GM12878 (cell line): ENCODE results near the gene ETS1. TPM values are rescaled to one million over a fixed set of nuclear protein-coding genes. Genes with fewer than 3 reads are reported as not detected.
A peak's percentile ranks its signal among the peaks of the same experiment; 100 is the strongest.

ENCODE experiments used
- ASH2L ChIP-seq: fragments of 300-600, 200-600 bp; sonication (generic); IDR thresholded peaks from 2 replicates; pipeline ENCODE4 v1.6.1; 2017; ENCODE audit warnings: low read depth, mild to moderate bottlenecking, borderline replicate concordance
- BCL11A ChIP-seq: IDR thresholded peaks from 2 replicates; pipeline ENCODE4 v1.6.1; 2011; ENCODE audit warnings: low read depth, low read length
- CBX3 ChIP-seq: fragments of 200-600 bp; sonication (generic); IDR thresholded peaks from 2 replicates; pipeline ENCODE4 v1.6.1; 2016; ENCODE audit warnings: low read depth, borderline replicate concordance
- DPF2 ChIP-seq: fragments of 450-650 bp; IDR thresholded peaks from 2 replicates; pipeline ENCODE4 v1.6.1; 2017; ENCODE audit warnings: mild to moderate bottlenecking
- EZH2 ChIP-seq: IDR thresholded peaks from 2 replicates; pipeline ENCODE4 v1.6.1; 2012; ENCODE audit warnings: low read depth, mild to moderate bottlenecking, control low read depth, inconsistent platforms, low read length, borderline replicate concordance; ENCODE audit not compliant: control insufficient read depth
- NBN ChIP-seq: fragments of 450-650 bp; IDR thresholded peaks from 2 replicates; pipeline ENCODE4 v1.6.1; 2016
- POU2F2 ChIP-seq: IDR thresholded peaks from 3 replicates; pipeline ENCODE4 v1.6.1; 2011; ENCODE audit warnings: low read depth, mild to moderate bottlenecking, low read length, borderline replicate concordance
- RB1 ChIP-seq: fragments of 450-650 bp; formaldehyde crosslinking; IDR thresholded peaks from 2 replicates; pipeline ENCODE4 v1.6.1; 2017; ENCODE audit warnings: mild to moderate bottlenecking, borderline replicate concordance
- SIX5 ChIP-seq: IDR thresholded peaks from 2 replicates; pipeline ENCODE4 v1.6.1; 2011; ENCODE audit warnings: mild to moderate bottlenecking, low read depth, low read length, moderate library complexity; ENCODE audit not compliant: severe bottlenecking
- SUPT20H ChIP-seq: IDR thresholded peaks from 2 replicates; pipeline ENCODE4 v1.6.1; 2011; ENCODE audit warnings: low read depth, mild to moderate bottlenecking, low read length, moderate library complexity, borderline replicate concordance; ENCODE audit not compliant: control insufficient read depth
- YY1 ChIP-seq: IDR thresholded peaks from 2 replicates; pipeline ENCODE4 v1.6.1; 2011; ENCODE audit warnings: low read depth, mild to moderate bottlenecking, low read length
- ZNF217 ChIP-seq: fragments of 450-650 bp; IDR thresholded peaks from 2 replicates; pipeline ENCODE4 v1.6.1; 2017; ENCODE audit warnings: antibody characterized with exemption, mild to moderate bottlenecking
- ZSCAN29 ChIP-seq: fragments of 450-650 bp; IDR thresholded peaks from 2 replicates; pipeline ENCODE4 v1.6.1; 2017; ENCODE audit warnings: mild to moderate bottlenecking, moderate library complexity
- ZZZ3 ChIP-seq: IDR thresholded peaks from 2 replicates; pipeline ENCODE4 v1.6.1; 2011; ENCODE audit warnings: low read depth; ENCODE audit not compliant: control insufficient read depth, insufficient read length
- polyA plus RNA-seq, 11 experiments: library from polyadenylated mRNA; depleted of rRNA in 4 of 11; unstranded in 6 of 11; stranded (reverse) in 5 of 11; fragments of >200 nt; fragmentation: Nextera tagmentation in 4 of 11; fragmentation: Illumina TruSeq in 1 of 11; extraction: Ambion mirVana in 4 of 11; extraction: Trizol in 1 of 11; gene quantifications; 1 replicate in 1 of 11; 2 replicates in 10 of 11; pipeline versions ENCODE4 v1.2.1 to v1.2.3, GENCODE V29; 2011 to 2016; ENCODE audit warnings: inconsistent platforms in 2 of 11, missing spikeins in 2 of 11, low read depth in 1 of 11
- total RNA-seq, 4 experiments: library from RNA; depleted of rRNA in 3 of 4; stranded (reverse); fragments of >200 nt in 3 of 4; fragmentation: Illumina TruSeq in 1 of 4; extraction: Trizol in 1 of 4; gene quantifications; 2 replicates each; pipeline versions ENCODE4 v1.2.1 to v1.2.3, GENCODE V29; 2013 to 2021
- TF ChIP-seq, protein P1 (sequence below): IDR thresholded peaks from 2 replicates; pipeline ENCODE4 v1.6.1; 2011; ENCODE audit warnings: borderline replicate concordance, low read depth, mild to moderate bottlenecking, moderate library complexity, low read length; ENCODE audit not compliant: insufficient read depth, poor library complexity, severe bottlenecking
- TF ChIP-seq, protein P2 (sequence below): fragments of 450-650 bp; formaldehyde crosslinking; IDR thresholded peaks from 2 replicates; pipeline ENCODE4 v1.4.0; 2020; ENCODE audit warnings: mild to moderate bottlenecking, moderate library complexity
- TF ChIP-seq, protein P3 (sequence below): IDR thresholded peaks from 2 replicates; pipeline ENCODE4 v1.6.1; 2012; ENCODE audit warnings: mild to moderate bottlenecking, low read depth, low read length
- TF ChIP-seq, protein P4 (sequence below): fragments of 450-650 bp; formaldehyde crosslinking; IDR thresholded peaks from 2 replicates; pipeline ENCODE4 v1.5.0; 2022; ENCODE audit warnings: mild to moderate bottlenecking, missing genetic modification characterization

ETS1 gene
- total and polyA plus RNA-seq, 10 of the 15 experiments (the other 5 are each of a cell fraction or from before 2014, with no cell fraction given), result 12.5 to 112 (median 55.5) TPM

DNA sequence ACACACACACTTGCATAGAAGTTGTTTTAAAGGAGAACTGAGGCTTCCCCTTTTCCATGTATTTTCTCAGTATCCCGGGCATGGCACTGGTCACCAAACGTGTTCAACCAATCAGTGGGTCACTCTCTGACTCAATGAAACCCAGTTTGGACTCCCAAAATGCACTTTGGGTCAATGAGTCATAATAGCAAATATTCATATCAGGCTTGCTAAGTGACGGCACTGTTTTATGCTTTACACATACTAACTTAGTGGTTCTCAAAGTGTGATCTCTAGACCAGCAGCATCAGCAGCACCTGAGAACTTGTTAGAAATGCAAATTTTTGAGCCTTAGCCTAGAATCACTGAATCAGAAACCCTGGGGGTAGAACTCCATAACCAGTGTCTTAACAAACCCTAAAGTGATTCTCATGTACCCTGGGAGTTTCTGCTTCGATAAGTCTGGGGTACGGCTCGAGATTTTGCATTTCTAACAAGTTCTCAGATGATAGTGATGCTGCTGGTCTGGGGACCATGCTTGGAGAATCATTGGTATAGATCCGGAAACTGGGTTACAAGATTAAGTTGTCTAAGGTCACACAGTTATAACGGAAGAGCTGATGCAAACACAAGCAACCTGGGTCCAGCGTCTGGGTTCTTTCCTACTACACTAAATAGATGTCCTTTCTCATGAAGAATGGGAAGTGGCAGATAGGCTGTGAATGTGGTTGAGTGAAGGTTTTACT is 35.6 kb downstream of the ETS1 start (continued):
- TF ChIP-seq, protein P1, sequence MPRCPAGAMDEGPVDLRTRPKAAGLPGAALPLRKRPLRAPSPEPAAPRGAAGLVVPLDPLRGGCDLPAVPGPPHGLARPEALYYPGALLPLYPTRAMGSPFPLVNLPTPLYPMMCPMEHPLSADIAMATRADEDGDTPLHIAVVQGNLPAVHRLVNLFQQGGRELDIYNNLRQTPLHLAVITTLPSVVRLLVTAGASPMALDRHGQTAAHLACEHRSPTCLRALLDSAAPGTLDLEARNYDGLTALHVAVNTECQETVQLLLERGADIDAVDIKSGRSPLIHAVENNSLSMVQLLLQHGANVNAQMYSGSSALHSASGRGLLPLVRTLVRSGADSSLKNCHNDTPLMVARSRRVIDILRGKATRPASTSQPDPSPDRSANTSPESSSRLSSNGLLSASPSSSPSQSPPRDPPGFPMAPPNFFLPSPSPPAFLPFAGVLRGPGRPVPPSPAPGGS, result peak; percentile 79
- TF ChIP-seq DPF2, result peak; percentile 80
- no peak for TF ChIP-seq SIX5
- TF ChIP-seq POU2F2, result peak; percentile 97
- no peak for TF ChIP-seq ZNF217
- TF ChIP-seq, protein P2, sequence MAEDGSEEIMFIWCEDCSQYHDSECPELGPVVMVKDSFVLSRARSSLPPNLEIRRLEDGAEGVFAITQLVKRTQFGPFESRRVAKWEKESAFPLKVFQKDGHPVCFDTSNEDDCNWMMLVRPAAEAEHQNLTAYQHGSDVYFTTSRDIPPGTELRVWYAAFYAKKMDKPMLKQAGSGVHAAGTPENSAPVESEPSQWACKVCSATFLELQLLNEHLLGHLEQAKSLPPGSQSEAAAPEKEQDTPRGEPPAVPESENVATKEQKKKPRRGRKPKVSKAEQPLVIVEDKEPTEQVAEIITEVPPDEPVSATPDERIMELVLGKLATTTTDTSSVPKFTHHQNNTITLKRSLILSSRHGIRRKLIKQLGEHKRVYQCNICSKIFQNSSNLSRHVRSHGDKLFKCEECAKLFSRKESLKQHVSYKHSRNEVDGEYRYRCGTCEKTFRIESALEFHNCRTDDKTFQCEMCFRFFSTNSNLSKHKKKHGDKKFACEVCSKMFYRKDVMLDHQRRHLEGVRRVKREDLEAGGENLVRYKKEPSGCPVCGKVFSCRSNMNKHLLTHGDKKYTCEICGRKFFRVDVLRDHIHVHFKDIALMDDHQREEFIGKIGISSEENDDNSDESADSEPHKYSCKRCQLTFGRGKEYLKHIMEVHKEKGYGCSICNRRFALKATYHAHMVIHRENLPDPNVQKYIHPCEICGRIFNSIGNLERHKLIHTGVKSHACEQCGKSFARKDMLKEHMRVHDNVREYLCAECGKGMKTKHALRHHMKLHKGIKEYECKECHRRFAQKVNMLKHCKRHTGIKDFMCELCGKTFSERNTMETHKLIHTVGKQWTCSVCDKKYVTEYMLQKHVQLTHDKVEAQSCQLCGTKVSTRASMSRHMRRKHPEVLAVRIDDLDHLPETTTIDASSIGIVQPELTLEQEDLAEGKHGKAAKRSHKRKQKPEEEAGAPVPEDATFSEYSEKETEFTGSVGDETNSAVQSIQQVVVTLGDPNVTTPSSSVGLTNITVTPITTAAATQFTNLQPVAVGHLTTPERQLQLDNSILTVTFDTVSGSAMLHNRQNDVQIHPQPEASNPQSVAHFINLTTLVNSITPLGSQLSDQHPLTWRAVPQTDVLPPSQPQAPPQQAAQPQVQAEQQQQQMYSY (CRISPR knock-in tag), result no peak
- TF ChIP-seq NBN, result no peak
- TF ChIP-seq ASH2L, result no peak
- no peak for TF ChIP-seq ZSCAN29
- no peak for TF ChIP-seq CBX3
- no peak for TF ChIP-seq SUPT20H
- no peak for TF ChIP-seq RB1
- no peak for TF ChIP-seq ZZZ3
- peak; percentile 65; the same call in 1 of the 2 replicates for TF ChIP-seq BCL11A
- peak; percentile 17; the same call in 1 of the 2 replicates for TF ChIP-seq YY1
- no peak for TF ChIP-seq EZH2
- TF ChIP-seq, protein P3, sequence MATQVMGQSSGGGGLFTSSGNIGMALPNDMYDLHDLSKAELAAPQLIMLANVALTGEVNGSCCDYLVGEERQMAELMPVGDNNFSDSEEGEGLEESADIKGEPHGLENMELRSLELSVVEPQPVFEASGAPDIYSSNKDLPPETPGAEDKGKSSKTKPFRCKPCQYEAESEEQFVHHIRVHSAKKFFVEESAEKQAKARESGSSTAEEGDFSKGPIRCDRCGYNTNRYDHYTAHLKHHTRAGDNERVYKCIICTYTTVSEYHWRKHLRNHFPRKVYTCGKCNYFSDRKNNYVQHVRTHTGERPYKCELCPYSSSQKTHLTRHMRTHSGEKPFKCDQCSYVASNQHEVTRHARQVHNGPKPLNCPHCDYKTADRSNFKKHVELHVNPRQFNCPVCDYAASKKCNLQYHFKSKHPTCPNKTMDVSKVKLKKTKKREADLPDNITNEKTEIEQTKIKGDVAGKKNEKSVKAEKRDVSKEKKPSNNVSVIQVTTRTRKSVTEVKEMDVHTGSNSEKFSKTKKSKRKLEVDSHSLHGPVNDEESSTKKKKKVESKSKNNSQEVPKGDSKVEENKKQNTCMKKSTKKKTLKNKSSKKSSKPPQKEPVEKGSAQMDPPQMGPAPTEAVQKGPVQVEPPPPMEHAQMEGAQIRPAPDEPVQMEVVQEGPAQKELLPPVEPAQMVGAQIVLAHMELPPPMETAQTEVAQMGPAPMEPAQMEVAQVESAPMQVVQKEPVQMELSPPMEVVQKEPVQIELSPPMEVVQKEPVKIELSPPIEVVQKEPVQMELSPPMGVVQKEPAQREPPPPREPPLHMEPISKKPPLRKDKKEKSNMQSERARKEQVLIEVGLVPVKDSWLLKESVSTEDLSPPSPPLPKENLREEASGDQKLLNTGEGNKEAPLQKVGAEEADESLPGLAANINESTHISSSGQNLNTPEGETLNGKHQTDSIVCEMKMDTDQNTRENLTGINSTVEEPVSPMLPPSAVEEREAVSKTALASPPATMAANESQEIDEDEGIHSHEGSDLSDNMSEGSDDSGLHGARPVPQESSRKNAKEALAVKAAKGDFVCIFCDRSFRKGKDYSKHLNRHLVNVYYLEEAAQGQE, result no peak
- TF ChIP-seq, protein P4, sequence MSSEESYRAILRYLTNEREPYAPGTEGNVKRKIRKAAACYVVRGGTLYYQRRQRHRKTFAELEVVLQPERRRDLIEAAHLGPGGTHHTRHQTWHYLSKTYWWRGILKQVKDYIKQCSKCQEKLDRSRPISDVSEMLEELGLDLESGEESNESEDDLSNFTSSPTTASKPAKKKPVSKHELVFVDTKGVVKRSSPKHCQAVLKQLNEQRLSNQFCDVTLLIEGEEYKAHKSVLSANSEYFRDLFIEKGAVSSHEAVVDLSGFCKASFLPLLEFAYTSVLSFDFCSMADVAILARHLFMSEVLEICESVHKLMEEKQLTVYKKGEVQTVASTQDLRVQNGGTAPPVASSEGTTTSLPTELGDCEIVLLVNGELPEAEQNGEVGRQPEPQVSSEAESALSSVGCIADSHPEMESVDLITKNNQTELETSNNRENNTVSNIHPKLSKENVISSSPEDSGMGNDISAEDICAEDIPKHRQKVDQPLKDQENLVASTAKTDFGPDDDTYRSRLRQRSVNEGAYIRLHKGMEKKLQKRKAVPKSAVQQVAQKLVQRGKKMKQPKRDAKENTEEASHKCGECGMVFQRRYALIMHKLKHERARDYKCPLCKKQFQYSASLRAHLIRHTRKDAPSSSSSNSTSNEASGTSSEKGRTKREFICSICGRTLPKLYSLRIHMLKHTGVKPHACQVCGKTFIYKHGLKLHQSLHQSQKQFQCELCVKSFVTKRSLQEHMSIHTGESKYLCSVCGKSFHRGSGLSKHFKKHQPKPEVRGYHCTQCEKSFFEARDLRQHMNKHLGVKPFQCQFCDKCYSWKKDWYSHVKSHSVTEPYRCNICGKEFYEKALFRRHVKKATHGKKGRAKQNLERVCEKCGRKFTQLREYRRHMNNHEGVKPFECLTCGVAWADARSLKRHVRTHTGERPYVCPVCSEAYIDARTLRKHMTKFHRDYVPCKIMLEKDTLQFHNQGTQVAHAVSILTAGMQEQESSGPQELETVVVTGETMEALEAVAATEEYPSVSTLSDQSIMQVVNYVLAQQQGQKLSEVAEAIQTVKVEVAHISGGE (CRISPR knock-in tag), result no peak
